ENCODE data around the gene TUBG1.

TUBG1 gene

GRCh38 chr17:42584880-42585279, 24.6 kb upstream of the TUBG1 start:
- DNase-seq = no peak
- TF ChIP-seq CTCF (IDR thresholded peaks at IDR 0.05; ENCODE audit: low read depth, low read length, missing control alignments) = no peak
- peaks cover 66% of the 10 kb centered on the region for H3K36me3 ChIP-seq (replicated peaks)
- no peak overlapping the region for H3K27ac ChIP-seq
- no peak overlapping the region for H3K4me3 ChIP-seq (ENCODE audit: low read depth, low read length)
- H3K27me3 ChIP-seq (replicated peaks) = no peaks in the 10 kb centered on the region
- in situ Hi-C loops (cut with HindIII; ENCODE audit: low pct_ligation_motif_present, low sequenced_read_pairs) = no loop called here

- H3K27ac ChIP-seq = no peak overlapping the region
- peaks cover 67% of the 10 kb centered on the region for H3K36me3 ChIP-seq (replicated peaks)
- in situ Hi-C loops (cut with HindIII; ENCODE audit: low pct_ligation_motif_present, low sequenced_read_pairs) = no loop called here
- no peaks in the 10 kb centered on the region for H3K27me3 ChIP-seq (replicated peaks)
- H3K4me3 ChIP-seq (ENCODE audit: low read depth, low read length) = no peak overlapping the region
- no peak for DNase-seq
- TF ChIP-seq CTCF (IDR thresholded peaks at IDR 0.05; ENCODE audit: low read depth, low read length, missing control alignments) = no peak
Observed at GRCh38 chr17:42585353-42585752, 24.1 kb upstream of the TUBG1 start.

GRCh38 chr17:42586514-42587230, 22.8 kb upstream of the TUBG1 start:
- Histone ChIP-seq H3K4me3 (ENCODE audit: low read depth, low read length) (no peak overlapping the region), H3K27me3 (replicated peaks) (no peaks in the 10 kb centered on the region), H3K36me3 (replicated peaks) (peaks cover 63% of the 10 kb centered on the region), H3K27ac (no peak overlapping the region)
- no peak for TF ChIP-seq CTCF (IDR thresholded peaks at IDR 0.05; ENCODE audit: low read depth, low read length, missing control alignments)
- DNase-seq = no peak
- in situ Hi-C loops (cut with HindIII; ENCODE audit: low pct_ligation_motif_present, low sequenced_read_pairs) = no loop called here

- DNase-seq = no peak
- no peak overlapping the region for H3K4me3 ChIP-seq (ENCODE audit: low read depth, low read length)
- no peak for TF ChIP-seq CTCF (IDR thresholded peaks at IDR 0.05; ENCODE audit: low read depth, low read length, missing control alignments)
- no peaks in the 10 kb centered on the region for H3K27me3 ChIP-seq (replicated peaks)
- no peak overlapping the region for H3K27ac ChIP-seq
- in situ Hi-C loops (cut with HindIII; ENCODE audit: low pct_ligation_motif_present, low sequenced_read_pairs) = no loop called here
- peaks cover 27% of the 10 kb centered on the region for H3K36me3 ChIP-seq (replicated peaks)
Observed at GRCh38 chr17:42590886-42591285, 18.6 kb upstream of the TUBG1 start.

- TF ChIP-seq CTCF (IDR thresholded peaks at IDR 0.05; ENCODE audit: low read depth, low read length, missing control alignments) = no peak
- H3K36me3 ChIP-seq (replicated peaks) = peaks cover 26% of the 10 kb centered on the region
- no peak overlapping the region for H3K4me3 ChIP-seq (ENCODE audit: low read depth, low read length)
- DNase-seq = no peak
- in situ Hi-C loops (cut with HindIII; ENCODE audit: low pct_ligation_motif_present, low sequenced_read_pairs) = no loop called here
- no peak overlapping the region for H3K27ac ChIP-seq
- H3K27me3 ChIP-seq (replicated peaks) = no peaks in the 10 kb centered on the region
Observed at GRCh38 chr17:42591411-42591810, 18.1 kb upstream of the TUBG1 start.

GRCh38 chr17:42596386-42596785, 13.1 kb upstream of the TUBG1 start:
- in situ Hi-C loops (cut with HindIII; ENCODE audit: low pct_ligation_motif_present, low sequenced_read_pairs) = no loop called here
- no peak overlapping the region for H3K4me3 ChIP-seq (ENCODE audit: low read depth, low read length)
- no peak for DNase-seq
- H3K36me3 ChIP-seq (replicated peaks) = no peaks in the 10 kb centered on the region
- TF ChIP-seq CTCF (IDR thresholded peaks at IDR 0.05; ENCODE audit: low read depth, low read length, missing control alignments) = no peak
- H3K27ac ChIP-seq = no peak overlapping the region
- no peaks in the 10 kb centered on the region for H3K27me3 ChIP-seq (replicated peaks)
